Endothelial cell of umbilical vein (primary cell): Measurements from ENCODE around the gene CASP6. TPM values are rescaled to one million over a fixed set of nuclear protein-coding genes. Genes with fewer than 3 reads are reported as not detected.

Experiments used
- BruUV-seq: library from RNA; stranded (reverse); fragments of 400-500 nt; replicated peaks from 2 replicates; lab custom pipeline; 2021; lab: Mats Ljungman, UMichigan
- CTCF ChIA-PET: fragments of 300-600, 350-600 bp; sonication (Branson Sonifier 250); formaldehyde crosslinking; loops from one replicate; lab custom pipeline; 2021; ENCODE audit warnings: antibody characterized with exemption, inconsistent platforms; lab: Charles Lee
- POLR2A ChIA-PET: fragments of 300-600, 350-600 bp; sonication (Branson Sonifier 250); formaldehyde crosslinking; loops from one replicate; lab custom pipeline; 2021; ENCODE audit warnings: antibody characterized with exemption, inconsistent platforms; lab: Charles Lee
- DNase-seq: peaks from one replicate; pipeline ENCODE4 v3.0.0-alpha.2; 2011; ENCODE audit warnings: low read depth, low spot score
- FAIRE-seq: peaks from 2 replicates; lab custom pipeline; 2011; peaks lifted over from hg19 to GRCh38; lab: Jason Lieb, UNC
- H2AFZ ChIP-seq: 2 replicates; pipeline ENCODE4 v1.6.0; 2012; ENCODE audit warnings: low read depth, low read length, control low read depth, inconsistent platforms
- H3K27ac ChIP-seq: 2 replicates; pipeline ENCODE4 v1.5.1; 2011; ENCODE audit warnings: low read depth, mild to moderate bottlenecking, control low read depth, low read length, moderate library complexity; ENCODE audit not compliant: insufficient read depth
- H3K27me3 ChIP-seq, 2 experiments: 2 replicates each; pipeline versions ENCODE4 v1.6.0 to v1.6.1; 2011; ENCODE audit warnings: low read length in 2 of 2, mixed read lengths in 1 of 2; ENCODE audit not compliant: control insufficient read depth in 2 of 2, insufficient read depth in 2 of 2
- H3K36me3 ChIP-seq, 2 experiments: 2 replicates in 1 of 2; 3 replicates in 1 of 2; pipeline ENCODE4 v1.5.1; 2011; ENCODE audit warnings: low read length in 2 of 2, mild to moderate bottlenecking in 1 of 2, moderate library complexity in 1 of 2; ENCODE audit not compliant: control insufficient read depth in 2 of 2, insufficient read depth in 2 of 2; ENCODE audit errors: extremely low read depth in 1 of 2
- H3K4me1 ChIP-seq: 3 replicates; pipeline ENCODE4 v1.5.1; 2011; ENCODE audit warnings: mild to moderate bottlenecking, low read length; ENCODE audit not compliant: control insufficient read depth, insufficient read depth; ENCODE audit errors: extremely low read depth
- H3K4me2 ChIP-seq: 2 replicates; pipeline ENCODE4 v1.6.1; 2011; ENCODE audit warnings: low read length, control low read depth, mixed read lengths; ENCODE audit not compliant: insufficient read depth
- H3K4me3 ChIP-seq, 3 experiments: fragments of 200-600 bp in 1 of 3; sonication (generic), shearing (Covaris generic) in 1 of 3; replicated peaks in 1 of 3; 2 replicates each; pipeline ENCODE4 v1.5.1; 2011 to 2016; ENCODE audit warnings: control low read depth in 3 of 3, low read length in 3 of 3, mild to moderate bottlenecking in 2 of 3, inconsistent platforms in 1 of 3, low read depth in 1 of 3, moderate library complexity in 1 of 3; ENCODE audit not compliant: insufficient read depth in 1 of 3
- H3K79me2 ChIP-seq: 2 replicates; pipeline ENCODE4 v1.6.0; 2012; ENCODE audit warnings: low read length, inconsistent platforms; ENCODE audit not compliant: control insufficient read depth, insufficient read depth
- H3K9ac ChIP-seq: replicated peaks from 2 replicates; pipeline ENCODE3; 2011; ENCODE audit warnings: low read length, control low read depth; ENCODE audit not compliant: insufficient read depth; ENCODE audit errors: extremely low read depth
- H3K9me1 ChIP-seq: replicated peaks from 3 replicates; pipeline ENCODE4 v1.6.0; 2011; ENCODE audit warnings: mild to moderate bottlenecking, low read length; ENCODE audit not compliant: control insufficient read depth, insufficient read depth; ENCODE audit errors: extremely low read depth
- H3K9me3 ChIP-seq: replicated peaks from 2 replicates; pipeline ENCODE4 v1.5.1; 2012; ENCODE audit warnings: low read length, inconsistent platforms; ENCODE audit not compliant: control insufficient read depth, insufficient read depth
- H4K20me1 ChIP-seq: replicated peaks from 2 replicates; pipeline ENCODE3; 2011; ENCODE audit warnings: mild to moderate bottlenecking, low read length; ENCODE audit not compliant: control insufficient read depth, insufficient read depth; ENCODE audit errors: extremely low read depth
- EZH2 ChIP-seq: IDR thresholded peaks from 2 replicates; pipeline ENCODE4 v1.6.1; 2012; ENCODE audit warnings: borderline replicate concordance, low read depth, mild to moderate bottlenecking, moderate library complexity, low read length, inconsistent platforms; ENCODE audit not compliant: severe bottlenecking
- FOS ChIP-seq: IDR thresholded peaks from 2 replicates; pipeline ENCODE4 v1.6.1; 2011; ENCODE audit warnings: mild to moderate bottlenecking, low read length, moderate library complexity, borderline replicate concordance; ENCODE audit not compliant: insufficient read depth
- GATA2 ChIP-seq: IDR thresholded peaks from 2 replicates; pipeline ENCODE4 v1.7.0; 2011; ENCODE audit warnings: low read depth, mild to moderate bottlenecking, moderate library complexity, mixed read lengths, low read length; ENCODE audit not compliant: insufficient read length, insufficient read depth
- JUN ChIP-seq: IDR thresholded peaks from 2 replicates; pipeline ENCODE4 v1.6.1; 2011; ENCODE audit warnings: borderline replicate concordance, low read depth; ENCODE audit not compliant: insufficient read length, insufficient read depth
- MAX ChIP-seq: IDR thresholded peaks from 2 replicates; pipeline ENCODE4 v1.6.1; 2011; ENCODE audit not compliant: insufficient read depth, insufficient read length
- MYC ChIP-seq: IDR thresholded peaks from one replicate; pipeline ENCODE4 v1.6.1; 2011; ENCODE audit warnings: mild to moderate bottlenecking, low read depth, low read length
- POLR2A ChIP-seq: IDR thresholded peaks from 2 replicates; pipeline ENCODE4 v1.6.1; 2012; ENCODE audit warnings: low read depth, mild to moderate bottlenecking, control low read depth, low read length
- POLR2AphosphoS5 ChIP-seq: IDR thresholded peaks from 2 replicates; pipeline ENCODE4 v1.6.1; 2012; ENCODE audit warnings: low read depth, mild to moderate bottlenecking, control low read depth, low read length, moderate library complexity; ENCODE audit not compliant: insufficient read depth
- dilution Hi-C: fragments of 300-500 bp; cut with MboI; formaldehyde crosslinking; loops from one replicate; pipeline ENCODE4 v1.15.0; 2019; ENCODE audit warnings: low sequenced_read_pairs; ENCODE audit not compliant: extremely low pct_ligation_motif_present
- intact Hi-C: fragments of 100-400 bp; cut with micrococcal nuclease; formaldehyde crosslinking; loops from one replicate; pipeline ENCODE4 v1.10.0; 2022
- polyA plus RNA-seq, 4 experiments: library from polyadenylated mRNA; depleted of rRNA in 3 of 4; stranded (reverse) in 3 of 4; unstranded in 1 of 4; fragments of >200 nt; gene quantifications; 2 replicates each; pipeline versions ENCODE4 v1.2.1 to v1.2.3, GENCODE V29; 2011 to 2012; ENCODE audit warnings: missing spikeins in 1 of 4
- total RNA-seq: library from RNA; stranded (reverse); gene quantifications from 2 replicates; pipeline ENCODE4 v1.2.3, GENCODE V29; 2021
- TF ChIP-seq, protein P1 (sequence below), 2 donors: IDR thresholded peaks; 1 replicate in 1 of 2; 2 replicates in 1 of 2; pipeline ENCODE4 v1.5.1; 2011; ENCODE audit warnings: low read length in 2 of 2, mild to moderate bottlenecking in 2 of 2, moderate library complexity in 2 of 2, control low read depth in 1 of 2, inconsistent platforms in 1 of 2, low read depth in 1 of 2; ENCODE audit not compliant: insufficient read depth in 1 of 2; ENCODE audit errors: extremely low read depth in 1 of 2

CASP6 gene
- total and polyA plus RNA-seq, 2 donors (not counting 3 experiments of a cell fraction or from before 2014, with no cell fraction given) = 35.4 to 52.1 TPM

- BruUV-seq = no TSS peak
- TF ChIP-seq JUN (no peak), MAX (no peak), EZH2 (no peak), MYC (no peak)
- FAIRE-seq (no peak), DNase-seq (no peak)
- CTCF ChIA-PET = interaction anchor here (0.9 to 3.9 kb wide), 4 partner anchors 31 to 279 kb away, joined by 3 to 12 read pairs (median 3); no protein-coding TSS in a partner anchor
- no peaks in the 10 kb centered on the region for H3K9me3 ChIP-seq
- no peak overlapping the region for H3K27ac ChIP-seq
- peaks cover 13% of the 10 kb centered on the region for H3K79me2 ChIP-seq
- H3K4me2 ChIP-seq = no peak overlapping the region
- H3K9me1 ChIP-seq = no peaks in the 10 kb centered on the region
- H3K27me3 ChIP-seq = no peaks in the 10 kb centered on the region
- no peak overlapping the region for H2AFZ ChIP-seq
- POLR2A ChIA-PET = interaction anchor here (1.1 kb wide), 1 partner anchor 9 kb away, joined by 3 read pairs; no protein-coding TSS in a partner anchor
- dilution Hi-C loops = no loop called here
- peaks cover 0 to 2% of the 10 kb centered on the region in 2 experiments for H3K36me3 ChIP-seq
- intact Hi-C loops = no loop called here
- H3K9ac ChIP-seq = no peak overlapping the region
- peaks cover 14% of the 10 kb centered on the region for H3K4me1 ChIP-seq
- no peaks in the 10 kb centered on the region for H4K20me1 ChIP-seq
- H3K4me3 ChIP-seq = no peak overlapping the region
Observed at GRCh38 chr4:109699553-109700225, 3.6 kb downstream of the CASP6 start.

- Histone ChIP-seq H3K4me3 (no peak overlapping the region), H3K36me3 (peaks cover 2 to 4% of the 10 kb centered on the region in 2 experiments), H3K27me3 (no peaks in the 10 kb centered on the region), H3K4me2 (no peak overlapping the region), H3K79me2 (peaks cover 13% of the 10 kb centered on the region), H2AFZ (no peak overlapping the region), H3K9ac (no peak overlapping the region), H3K9me3 (no peaks in the 10 kb centered on the region), H3K4me1 (peaks cover 10% of the 10 kb centered on the region), H3K27ac (no peak overlapping the region), H3K9me1 (no peaks in the 10 kb centered on the region), H4K20me1 (no peaks in the 10 kb centered on the region)
- dilution Hi-C loops = no loop called here
- ChIA-PET CTCF (no interaction called here), POLR2A (no interaction called here)
- TF ChIP-seq MAX (no peak), GATA2 (no peak), POLR2AphosphoS5 (no peak), MYC (no peak), JUN (no peak), POLR2A (no peak), FOS (no peak), EZH2 (no peak)
- TF ChIP-seq, protein P1, sequence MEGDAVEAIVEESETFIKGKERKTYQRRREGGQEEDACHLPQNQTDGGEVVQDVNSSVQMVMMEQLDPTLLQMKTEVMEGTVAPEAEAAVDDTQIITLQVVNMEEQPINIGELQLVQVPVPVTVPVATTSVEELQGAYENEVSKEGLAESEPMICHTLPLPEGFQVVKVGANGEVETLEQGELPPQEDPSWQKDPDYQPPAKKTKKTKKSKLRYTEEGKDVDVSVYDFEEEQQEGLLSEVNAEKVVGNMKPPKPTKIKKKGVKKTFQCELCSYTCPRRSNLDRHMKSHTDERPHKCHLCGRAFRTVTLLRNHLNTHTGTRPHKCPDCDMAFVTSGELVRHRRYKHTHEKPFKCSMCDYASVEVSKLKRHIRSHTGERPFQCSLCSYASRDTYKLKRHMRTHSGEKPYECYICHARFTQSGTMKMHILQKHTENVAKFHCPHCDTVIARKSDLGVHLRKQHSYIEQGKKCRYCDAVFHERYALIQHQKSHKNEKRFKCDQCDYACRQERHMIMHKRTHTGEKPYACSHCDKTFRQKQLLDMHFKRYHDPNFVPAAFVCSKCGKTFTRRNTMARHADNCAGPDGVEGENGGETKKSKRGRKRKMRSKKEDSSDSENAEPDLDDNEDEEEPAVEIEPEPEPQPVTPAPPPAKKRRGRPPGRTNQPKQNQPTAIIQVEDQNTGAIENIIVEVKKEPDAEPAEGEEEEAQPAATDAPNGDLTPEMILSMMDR (IDR thresholded peaks at IDR 0.05; ENCODE audit: extremely low read depth in 1 of 2, insufficient read depth in 1 of 2, low read depth in 1 of 2, low read length in 2 of 2) = no peak
- no peak for FAIRE-seq
- no TSS peak for BruUV-seq
- no peak for DNase-seq
- intact Hi-C loops = no loop called here
Observed at GRCh38 chr4:109698656-109699055, 4.6 kb downstream of the CASP6 start.
